Measurements from ENCODE around the gene RNF25. TPM values are rescaled to one million over a fixed set of nuclear protein-coding genes. Genes with fewer than 3 reads are reported as not detected.

RNF25 gene
- total and polyA plus RNA-seq, 2 experiments from 2014 or later, result 18.3 to 22.2 TPM

GRCh38 chr2:218644721-218645120, 27.1 kb downstream of the RNF25 start:
- H3K9me2 ChIP-seq (ENCODE audit: insufficient read depth), result no peaks in the 10 kb centered on the region
- Mint-ChIP-seq H3K9me3 (no peaks in the 10 kb centered on the region), H3K4me3 (no peak overlapping the region), H3K36me3 (ENCODE audit: low read depth) (peaks cover 76% of the 10 kb centered on the region), H3K27ac (no peak overlapping the region), H3K27me3 (ENCODE audit: insufficient read depth, low read depth, poor library complexity) (peaks cover 6% of the 10 kb centered on the region), H3K4me1 (no peaks in the 10 kb centered on the region)
- no peak for DNase-seq (ENCODE audit: low spot score)
- no peaks in the 10 kb centered on the region for H3K27me3 ChIP-seq (ENCODE audit: insufficient read depth)
- H3F3A ChIP-seq (replicated peaks; ENCODE audit: low read depth), result no peaks in the 10 kb centered on the region
- peaks cover 18% of the 10 kb centered on the region for H4K20me1 ChIP-seq (replicated peaks; ENCODE audit: insufficient read depth)
- H3K27ac ChIP-seq (ENCODE audit: low read depth), result no peak overlapping the region
- H3K4me3 ChIP-seq, result no peak overlapping the region
- 0 out of 2 replicates have a peak, but pooled peaks cover 7% of the 10 kb centered on the region for H3K79me2 ChIP-seq (replicated peaks; ENCODE audit: insufficient read depth)
- peak; percentile 27; the same call in 2 of the 3 replicates for ATAC-seq
- TF ChIP-seq EZH2phosphoT487 (IDR thresholded peaks at IDR 0.05; ENCODE audit: unreplicated experiment), result no peak
- no peak for TF ChIP-seq ZNF114 (CRISPR knock-in tag; IDR thresholded peaks at IDR 0.05)
- TF ChIP-seq NANOG (IDR thresholded peaks at IDR 0.05; ENCODE audit: borderline replicate concordance), result no peak
- TF ChIP-seq ZNF331 (CRISPR knock-in tag; IDR thresholded peaks at IDR 0.05; ENCODE audit: low read depth), result no peak
- no peak for TF ChIP-seq ZNF462 (CRISPR knock-in tag; IDR thresholded peaks at IDR 0.05)
- TF ChIP-seq POLR2AphosphoS5 (IDR thresholded peaks at IDR 0.05; ENCODE audit: low read depth), result no peak
- TF ChIP-seq STAT1 (IDR thresholded peaks at IDR 0.05; ENCODE audit: unreplicated experiment), result no peak
- TF ChIP-seq JUNB (IDR thresholded peaks at IDR 0.05; ENCODE audit: unreplicated experiment), result no peak
- no peak for TF ChIP-seq ETS1 (IDR thresholded peaks at IDR 0.05)
- no peaks in the 10 kb centered on the region for H3K4me1 ChIP-seq (ENCODE audit: insufficient read depth)
- no peak overlapping the region for H2AFZ ChIP-seq
- peaks cover 38% of the 10 kb centered on the region for H3K36me3 ChIP-seq (ENCODE audit: insufficient read depth)
- no peak overlapping the region for H3K4me2 ChIP-seq

Data from GM23338 (cell line).